NCI-H2227 (cell line): Measurements from ENCODE around the gene ZRANB1.

Experiments
- DNase-seq: peaks from one replicate; lab custom pipeline; 2025; ENCODE audit not compliant: unreplicated experiment; lab: John Stamatoyannopoulos, UW

Gene ZRANB1

DNA sequence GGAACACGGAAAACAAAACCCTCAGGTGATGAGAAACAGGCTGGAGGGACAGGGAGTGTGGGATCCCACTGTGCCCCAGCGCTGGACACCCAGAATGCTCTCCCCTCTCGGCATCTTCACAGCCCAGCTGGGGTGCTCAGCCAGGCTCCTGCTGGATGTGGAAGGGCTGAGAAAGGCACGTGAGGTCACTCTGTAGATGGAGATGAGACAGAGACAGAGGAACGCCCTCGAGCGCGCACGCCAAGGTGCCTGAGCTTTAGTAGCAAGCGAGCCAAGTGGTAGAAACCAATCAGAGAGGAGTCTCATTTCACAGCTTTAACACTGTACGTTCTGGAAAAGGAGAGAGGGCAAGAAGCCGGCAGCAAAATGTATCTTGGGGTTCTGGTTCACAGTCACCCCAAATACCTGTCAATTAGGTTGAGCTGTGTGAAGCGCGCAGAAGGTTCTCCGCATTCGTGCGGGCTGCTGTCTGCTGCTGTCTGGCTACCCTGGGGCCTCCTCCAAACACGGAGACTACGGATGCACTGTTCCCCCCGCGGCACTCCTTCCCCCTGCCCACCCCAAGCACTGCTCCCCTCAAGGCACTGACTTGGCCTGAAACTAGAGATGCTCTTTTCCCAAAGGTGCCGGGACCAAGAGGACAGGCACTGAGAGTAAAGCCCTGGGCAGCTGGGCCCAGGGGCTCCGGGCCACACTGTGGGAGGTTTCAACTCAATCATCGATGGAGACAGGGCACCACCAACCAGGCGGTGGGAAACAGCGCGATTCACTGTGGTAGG lies 91.4 kb downstream of the ZRANB1 start:
- no peak for DNase-seq

DNA sequence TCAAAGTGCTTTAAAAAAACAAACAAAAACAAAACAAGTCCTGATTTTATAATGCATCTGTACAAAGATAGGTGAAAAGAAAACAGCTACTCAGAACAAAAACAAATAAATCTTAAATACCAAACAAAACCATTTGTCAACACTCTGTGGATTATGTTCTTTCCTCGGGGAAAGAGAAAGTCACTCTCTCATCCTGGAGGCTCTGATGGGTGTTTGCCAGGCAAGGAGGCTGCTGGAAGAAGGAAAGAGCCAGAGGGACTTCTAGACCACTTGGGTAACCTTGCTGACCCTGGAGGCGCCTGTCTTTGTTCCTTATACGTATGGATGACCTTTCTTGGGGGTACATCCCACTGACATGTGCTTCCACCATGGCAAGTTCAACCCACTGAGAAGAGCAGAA lies 92.8 kb downstream of the ZRANB1 start:
- no peak for DNase-seq

DNA sequence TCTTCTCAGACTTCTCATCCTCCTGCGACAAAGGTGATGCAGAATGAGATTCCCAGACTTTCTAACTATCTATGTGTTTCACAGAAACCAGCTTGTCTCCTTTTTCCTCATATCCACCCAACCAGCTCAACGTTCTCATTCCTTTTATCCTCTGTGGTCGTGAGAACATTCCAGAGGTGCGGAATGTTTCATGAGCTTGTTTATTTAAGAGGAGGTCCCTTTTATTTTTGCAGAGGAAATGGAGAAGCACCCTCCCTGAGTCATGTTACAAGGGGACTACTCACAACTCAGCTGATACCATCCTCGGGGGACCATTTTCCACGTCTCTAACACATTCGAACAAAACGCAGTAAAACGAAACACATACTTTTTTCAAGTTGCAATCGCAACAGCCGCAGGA lies 93.2 kb downstream of the ZRANB1 start:
- no peak for DNase-seq

DNA sequence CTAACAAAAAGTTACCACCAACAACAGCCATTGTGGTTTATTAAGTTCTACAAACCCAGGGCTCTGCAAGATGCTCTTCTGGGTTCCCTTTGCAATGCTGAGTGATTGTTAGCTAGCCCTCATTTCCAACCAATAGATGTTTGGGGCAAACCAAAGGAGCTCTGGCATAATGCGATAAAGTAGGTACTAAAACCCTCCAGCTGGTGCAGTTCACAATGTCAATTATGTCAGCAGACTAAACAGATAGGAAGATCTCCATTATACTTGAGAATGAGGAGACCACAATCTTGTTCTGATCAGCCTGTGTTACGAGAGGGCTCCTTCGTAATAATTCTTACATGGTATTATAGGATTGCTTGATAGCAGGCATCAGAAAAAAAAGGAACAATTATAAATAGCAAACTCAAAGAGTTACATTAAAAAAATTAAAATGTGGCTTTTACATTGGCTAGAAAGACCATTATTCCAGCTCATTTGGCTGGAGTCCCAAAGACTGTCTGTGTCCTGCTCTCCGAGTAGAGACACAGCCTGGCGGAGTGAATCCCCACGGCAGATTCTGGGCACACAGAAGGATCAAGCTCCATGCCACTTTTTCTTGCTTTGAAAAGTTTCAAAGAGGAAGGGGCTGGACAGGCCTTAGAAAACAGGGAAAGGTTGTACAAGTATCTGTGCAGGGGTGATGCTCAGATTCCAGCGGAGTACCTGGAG lies 93.8 kb downstream of the ZRANB1 start:
- no peak for DNase-seq

DNA sequence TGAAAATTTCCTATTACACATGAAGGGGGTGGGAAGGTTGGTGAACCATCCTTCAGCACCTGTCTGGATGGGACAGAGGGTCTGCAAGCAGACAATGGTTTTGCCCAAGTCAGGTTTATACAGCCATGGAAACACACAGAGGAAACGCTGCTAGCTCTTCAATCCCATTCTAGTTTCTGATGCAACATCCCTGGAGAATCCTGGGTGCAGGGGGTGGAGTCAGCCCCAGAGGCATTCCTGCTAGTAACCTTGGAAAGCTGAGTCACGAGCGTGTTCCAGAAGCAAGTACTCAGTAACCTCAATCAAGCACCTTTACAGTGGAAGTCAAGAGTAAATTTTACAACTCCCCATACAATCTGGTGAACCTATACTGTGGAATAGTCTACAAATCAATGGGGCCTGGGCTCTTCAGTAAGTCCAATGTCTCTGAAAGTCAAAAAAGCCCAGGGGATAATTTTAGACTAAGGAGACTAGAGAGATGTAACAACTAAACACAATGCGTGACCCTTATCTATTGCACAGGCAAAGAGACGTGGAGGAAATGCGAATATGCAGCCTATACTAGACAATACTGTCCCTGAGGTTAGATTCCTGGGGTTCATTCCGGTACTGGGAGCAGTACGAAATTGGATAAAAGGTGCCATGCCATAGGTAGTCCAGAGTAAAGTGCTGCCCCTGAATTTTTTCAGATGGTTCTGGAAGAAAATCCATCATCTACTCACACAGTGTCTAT lies 95.4 kb downstream of the ZRANB1 start:
- no peak for DNase-seq
